PC-9 (cell line): Measurements from ENCODE around the gene SPP1.

ENCODE experiments used
- CTCF ChIP-seq: fragments of 200-600 bp; sonication (generic); conservative IDR thresholded peaks from 2 replicates; pipeline ENCODE4 v1.6.1; 2017; ENCODE audit warnings: mixed run types, antibody characterized with exemption, mild to moderate bottlenecking, moderate library complexity
- EZH2 ChIP-seq: fragments of 200-600 bp; sonication (generic); IDR thresholded peaks from 2 replicates; pipeline ENCODE4 v1.8.0; 2017; ENCODE audit warnings: antibody characterized with exemption, low read depth

- TF ChIP-seq CTCF (no peak), EZH2 (no peak)
These were observed 14.3 kb downstream of the SPP1 start for GRCh38 chr4:87989765-87990164.
